HEK293 (cell line): ENCODE results near the gene PFKM.

Experiments used
- CTCF ChIA-PET: fragments of 350-600 bp; formaldehyde crosslinking; extraction: SDS; loops from one replicate; lab custom pipeline; 2021; ENCODE audit warnings: antibody characterized with exemption; lab: Yijun Ruan, JAX
- POLR2A ChIA-PET: fragments of 300-600 bp; formaldehyde crosslinking; extraction: SDS; loops from one replicate; lab custom pipeline; 2020; ENCODE audit warnings: antibody characterized with exemption, inconsistent platforms; lab: Yijun Ruan, JAX
- H3K27ac ChIP-seq: fragments of 200-500 bp; sonication (Bioruptor generic); 2 replicates; pipeline ENCODE4 v1.5.1; 2014; ENCODE audit warnings: low read depth, low read length, control low read depth, inconsistent platforms; ENCODE audit errors: extremely low read depth
- H3K36me3 ChIP-seq, 2 experiments: fragments of 200-500 bp in 1 of 2; sonication (Bioruptor generic) in 1 of 2; 1 replicate in 1 of 2; 2 replicates in 1 of 2; pipeline ENCODE4 v1.5.1; 2014 to 2017; ENCODE audit warnings: inconsistent platforms in 2 of 2, low read length in 2 of 2; ENCODE audit not compliant: control insufficient read depth in 2 of 2, insufficient read depth in 1 of 2
- H3K4me1 ChIP-seq: fragments of 200-500 bp; sonication (Bioruptor generic); 2 replicates; pipeline ENCODE4 v1.5.1; 2014; ENCODE audit warnings: mild to moderate bottlenecking, low read length, inconsistent platforms; ENCODE audit not compliant: control insufficient read depth, insufficient read depth
- H3K4me3 ChIP-seq: 2 replicates; pipeline ENCODE4 v1.5.1; 2011; ENCODE audit warnings: low read depth, mild to moderate bottlenecking, control low read depth, low read length, moderate library complexity
- H3K9me3 ChIP-seq: fragments of 200-500 bp; sonication (Bioruptor generic); 2 replicates; pipeline ENCODE4 v1.5.1; 2014; ENCODE audit warnings: low read depth, low read length, inconsistent platforms; ENCODE audit not compliant: control insufficient read depth, insufficient read depth
- GLI2 ChIP-seq: fragments of 450-650 bp; formaldehyde crosslinking; IDR thresholded peaks from 2 replicates; pipeline ENCODE4; 2017; ENCODE audit warnings: missing biosample characterization, missing genetic modification characterization, low read depth, borderline replicate concordance
- HIC1 ChIP-seq: fragments of 450-650 bp; formaldehyde crosslinking; IDR thresholded peaks from 2 replicates; pipeline ENCODE4 v1.5.1; 2016; ENCODE audit warnings: missing biosample characterization, missing genetic modification characterization
- KLF1 ChIP-seq: fragments of 450-650 bp; formaldehyde crosslinking; IDR thresholded peaks from 2 replicates; pipeline ENCODE4 v1.5.1; 2016; ENCODE audit warnings: missing biosample characterization, missing genetic modification characterization
- SP7 ChIP-seq: fragments of 450-650 bp; formaldehyde crosslinking; IDR thresholded peaks from 2 replicates; pipeline ENCODE4 v1.5.1; 2016; ENCODE audit warnings: missing biosample characterization, missing genetic modification characterization
- TCF7L2 ChIP-seq: IDR thresholded peaks from 2 replicates; pipeline ENCODE4 v1.6.1; 2011; ENCODE audit warnings: low read depth, mild to moderate bottlenecking, inconsistent platforms, low read length, moderate library complexity, borderline replicate concordance
- ZBTB10 ChIP-seq: fragments of 450-650 bp; formaldehyde crosslinking; IDR thresholded peaks from 2 replicates; pipeline ENCODE4 v1.5.1; 2016; ENCODE audit warnings: missing biosample characterization, missing genetic modification characterization
- ZBTB6 ChIP-seq: fragments of 450-650 bp; formaldehyde crosslinking; IDR thresholded peaks from 2 replicates; pipeline ENCODE4 v1.5.1; 2017; ENCODE audit warnings: missing biosample characterization, missing genetic modification characterization
- ZFP41 ChIP-seq: fragments of 450-650 bp; formaldehyde crosslinking; IDR thresholded peaks from 2 replicates; pipeline ENCODE4 v1.5.1; 2016; ENCODE audit warnings: missing biosample characterization, missing genetic modification characterization, borderline replicate concordance
- ZNF138 ChIP-seq: fragments of 450-650 bp; formaldehyde crosslinking; IDR thresholded peaks from 2 replicates; pipeline ENCODE4 v1.5.1; 2016; ENCODE audit warnings: missing biosample characterization, missing genetic modification characterization, borderline replicate concordance
- ZNF175 ChIP-seq: fragments of 450-650 bp; formaldehyde crosslinking; IDR thresholded peaks from 2 replicates; pipeline ENCODE4 v1.5.1; 2016; ENCODE audit warnings: missing biosample characterization, missing genetic modification characterization
- ZNF184 ChIP-seq: fragments of 450-650 bp; IDR thresholded peaks from 2 replicates; pipeline ENCODE4 v1.5.1; 2018; ENCODE audit warnings: missing biosample characterization, mild to moderate bottlenecking, missing genetic modification characterization
- ZNF221 ChIP-seq: fragments of 450-650 bp; formaldehyde crosslinking; IDR thresholded peaks from 2 replicates; pipeline ENCODE4 v1.5.1; 2017; ENCODE audit warnings: missing biosample characterization, missing genetic modification characterization, borderline replicate concordance
- ZNF280C ChIP-seq: fragments of 450-650 bp; formaldehyde crosslinking; IDR thresholded peaks from 2 replicates; pipeline ENCODE4 v1.5.1; 2016; ENCODE audit warnings: missing biosample characterization, missing genetic modification characterization
- ZNF398 ChIP-seq: fragments of 450-650 bp; formaldehyde crosslinking; IDR thresholded peaks from 2 replicates; pipeline ENCODE4 v1.5.1; 2017; ENCODE audit warnings: missing biosample characterization, missing genetic modification characterization
- ZNF449 ChIP-seq: fragments of 450-650 bp; formaldehyde crosslinking; IDR thresholded peaks from 2 replicates; pipeline ENCODE4 v1.5.1; 2017; ENCODE audit warnings: missing biosample characterization, mild to moderate bottlenecking, missing genetic modification characterization, moderate library complexity
- ZNF645 ChIP-seq: fragments of 450-650 bp; formaldehyde crosslinking; IDR thresholded peaks from 2 replicates; pipeline ENCODE4; 2016; ENCODE audit warnings: missing biosample characterization, missing genetic modification characterization
- ZNF747 ChIP-seq: fragments of 450-650 bp; formaldehyde crosslinking; IDR thresholded peaks from 2 replicates; pipeline ENCODE4 v1.5.1; 2016; ENCODE audit warnings: missing biosample characterization, missing genetic modification characterization
- ZNF768 ChIP-seq: fragments of 450-650 bp; formaldehyde crosslinking; IDR thresholded peaks from 2 replicates; pipeline ENCODE4 v1.5.1; 2018; ENCODE audit warnings: missing biosample characterization, mild to moderate bottlenecking, missing genetic modification characterization
- ZNF791 ChIP-seq: fragments of 450-650 bp; formaldehyde crosslinking; IDR thresholded peaks from 2 replicates; pipeline ENCODE4 v1.5.1; 2016; ENCODE audit warnings: missing biosample characterization, missing genetic modification characterization

Gene PFKM

GRCh38 chr12:48143898-48144297 is 24.7 kb downstream of the PFKM start:
- CTCF ChIA-PET: no interaction called here
- POLR2A ChIA-PET: interaction anchor here (0.6 kb wide), 1 partner anchor 423 kb away, joined by 3 read pairs; no protein-coding TSS in a partner anchor
- no peak overlapping the region for H3K4me3 ChIP-seq
- peaks cover 4% of the 10 kb centered on the region; the same call in 1 of the 2 replicates for H3K4me1 ChIP-seq
- peaks cover 11 to 94% of the 10 kb centered on the region in 2 experiments; a peak in 2 of 3 replicates for H3K36me3 ChIP-seq
- no peak overlapping the region for H3K27ac ChIP-seq
- no peak for TF ChIP-seq ZNF280C (tag by site-specific recombination)
- TF ChIP-seq ZNF398 (tag by site-specific recombination): no peak
- TF ChIP-seq ZFP41 (tag by site-specific recombination): no peak
- TF ChIP-seq ZNF645 (tag by site-specific recombination): no peak
- TF ChIP-seq TCF7L2: no peak
- no peak for TF ChIP-seq ZBTB10
- TF ChIP-seq ZNF184 (tag by site-specific recombination): no peak
- no peak for TF ChIP-seq ZNF175 (tag by site-specific recombination)
- TF ChIP-seq KLF1 (tag by site-specific recombination): no peak
- no peak for TF ChIP-seq ZNF747 (tag by site-specific recombination)
- TF ChIP-seq ZNF449 (tag by site-specific recombination): no peak
- TF ChIP-seq ZNF768 (tag by site-specific recombination): no peak
- TF ChIP-seq SP7 (tag by site-specific recombination): no peak
- TF ChIP-seq GLI2 (tag by site-specific recombination): no peak
- TF ChIP-seq ZNF791 (tag by site-specific recombination): no peak
- TF ChIP-seq ZBTB6 (tag by site-specific recombination): no peak
- TF ChIP-seq ZNF138 (tag by site-specific recombination): no peak
- no peak for TF ChIP-seq HIC1 (tag by site-specific recombination)
- TF ChIP-seq ZNF221 (tag by site-specific recombination): no peak
- H3K9me3 ChIP-seq: no peaks in the 10 kb centered on the region
